ENCODE results near the gene AK6. TPM values are rescaled to one million over a fixed set of nuclear protein-coding genes. Genes with fewer than 3 reads are reported as not detected.

Gene AK6
- total and polyA plus RNA-seq, 9 donors = 35.9 to 53.9 (median 44.3) TPM

DNA sequence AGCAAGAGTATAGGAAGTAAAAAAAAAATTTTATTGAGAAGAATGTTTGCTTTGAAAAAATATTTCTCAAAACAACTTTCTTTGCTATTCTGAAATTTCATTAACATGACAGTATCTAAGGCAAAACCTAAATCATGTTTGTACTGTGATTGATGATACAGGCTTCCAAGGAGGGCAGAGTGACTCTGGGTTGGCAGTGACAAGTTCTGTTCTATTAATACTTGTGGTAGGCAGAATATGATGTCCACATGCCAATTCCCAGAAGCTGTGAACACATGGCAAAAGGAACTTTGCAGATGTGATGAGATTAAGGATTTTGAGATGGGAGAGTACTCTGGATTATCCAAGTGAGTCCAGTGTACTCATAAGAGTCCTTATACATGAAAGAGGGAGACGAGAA, 53.3 kb downstream of the AK6 start:
- no peak overlapping the region for H3K4me3 ChIP-seq (ENCODE audit: low read length)
- no peak overlapping the region for H3K27ac ChIP-seq (ENCODE audit: low read length)
- DNase-seq = no peak
- H3K27me3 ChIP-seq (ENCODE audit: control insufficient read depth, insufficient read depth, low read length) = no peaks in the 10 kb centered on the region
- 85% methylated on average over 1 of the region's 1 CpG for WGBS (ENCODE audit: insufficient coverage)
- H3K9me3 ChIP-seq (replicated peaks; ENCODE audit: control insufficient read depth, low read depth, low read length) = no peaks in the 10 kb centered on the region
- H3K4me1 ChIP-seq (ENCODE audit: control insufficient read depth, insufficient read depth, low read length) = no peaks in the 10 kb centered on the region
- H3K36me3 ChIP-seq (ENCODE audit: control insufficient read depth, insufficient read depth, low read length) = no peaks in the 10 kb centered on the region

DNA sequence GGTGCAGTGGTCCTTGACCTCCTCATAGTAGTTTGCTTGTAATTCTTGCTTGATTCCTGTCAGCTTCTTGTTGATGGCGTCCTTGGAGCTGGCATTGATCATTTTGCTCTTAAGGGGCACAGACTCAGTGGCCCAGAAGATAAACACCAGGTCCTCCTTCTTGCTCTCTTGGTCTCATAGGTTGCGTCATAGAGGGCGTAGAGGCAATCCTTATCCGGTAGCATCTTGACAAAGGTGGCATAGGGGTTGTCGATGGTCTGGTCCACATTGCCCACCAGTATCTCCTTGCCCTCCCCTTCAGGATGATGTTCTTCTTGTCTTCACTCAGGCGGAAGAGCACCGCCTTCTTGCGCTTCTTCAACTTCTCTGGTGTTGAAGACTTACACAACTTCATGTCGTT, 55.9 kb downstream of the AK6 start:
- no peak overlapping the region for H3K4me3 ChIP-seq (ENCODE audit: low read length)
- no peaks in the 10 kb centered on the region for H3K4me1 ChIP-seq (ENCODE audit: control insufficient read depth, insufficient read depth, low read length)
- WGBS (ENCODE audit: insufficient coverage) = 86% methylated on average over 6 of the region's 9 CpGs
- H3K27ac ChIP-seq (ENCODE audit: low read length) = no peak overlapping the region
- no peaks in the 10 kb centered on the region for H3K9me3 ChIP-seq (replicated peaks; ENCODE audit: control insufficient read depth, low read depth, low read length)
- no peaks in the 10 kb centered on the region for H3K27me3 ChIP-seq (ENCODE audit: control insufficient read depth, insufficient read depth, low read length)
- DNase-seq = no peak
- H3K36me3 ChIP-seq (ENCODE audit: control insufficient read depth, insufficient read depth, low read length) = no peaks in the 10 kb centered on the region

DNA sequence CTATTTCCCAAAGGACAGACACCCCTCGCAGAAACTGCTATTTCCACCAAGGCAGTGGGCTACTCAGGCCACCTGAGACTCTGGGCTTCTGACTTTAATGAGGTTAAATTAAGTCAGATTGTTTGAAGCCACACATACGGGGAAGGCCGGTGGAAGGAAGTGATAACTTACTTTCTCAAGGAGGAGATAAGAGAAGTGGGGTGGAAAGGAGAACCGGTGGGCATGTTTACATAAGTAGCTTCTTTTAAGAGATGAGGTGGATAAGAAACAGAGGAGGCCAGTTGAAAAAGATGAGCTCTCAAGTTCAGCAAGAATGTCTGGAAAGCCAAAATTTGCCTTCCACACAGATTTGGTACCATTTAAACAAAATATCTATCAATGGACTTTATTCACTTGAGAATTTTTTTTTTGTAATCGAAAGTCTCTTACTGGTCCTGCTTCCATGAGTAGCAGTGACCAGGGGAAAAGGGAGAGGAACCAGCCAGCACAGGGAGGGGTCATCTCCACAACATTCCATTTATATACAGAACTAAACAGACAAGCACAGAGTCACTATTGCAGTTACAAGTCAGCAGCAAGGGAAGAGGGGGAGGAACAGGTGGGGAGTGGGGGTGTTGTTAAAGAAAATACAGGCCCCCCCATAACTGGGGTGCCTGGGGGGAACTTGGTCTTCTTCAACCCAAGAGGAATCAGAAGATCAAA, 56.7 kb downstream of the AK6 start:
- 58% methylated on average over 3 of the region's 5 CpGs for WGBS (ENCODE audit: insufficient coverage)
- no peak for DNase-seq
- H3K36me3 ChIP-seq (ENCODE audit: control insufficient read depth, insufficient read depth, low read length) = no peaks in the 10 kb centered on the region
- no peaks in the 10 kb centered on the region for H3K4me1 ChIP-seq (ENCODE audit: control insufficient read depth, insufficient read depth, low read length)
- no peaks in the 10 kb centered on the region for H3K27me3 ChIP-seq (ENCODE audit: control insufficient read depth, insufficient read depth, low read length)
- H3K27ac ChIP-seq (ENCODE audit: low read length) = no peak overlapping the region
- H3K9me3 ChIP-seq (replicated peaks; ENCODE audit: control insufficient read depth, low read depth, low read length) = no peaks in the 10 kb centered on the region
- H3K4me3 ChIP-seq (ENCODE audit: low read length) = no peak overlapping the region

DNA sequence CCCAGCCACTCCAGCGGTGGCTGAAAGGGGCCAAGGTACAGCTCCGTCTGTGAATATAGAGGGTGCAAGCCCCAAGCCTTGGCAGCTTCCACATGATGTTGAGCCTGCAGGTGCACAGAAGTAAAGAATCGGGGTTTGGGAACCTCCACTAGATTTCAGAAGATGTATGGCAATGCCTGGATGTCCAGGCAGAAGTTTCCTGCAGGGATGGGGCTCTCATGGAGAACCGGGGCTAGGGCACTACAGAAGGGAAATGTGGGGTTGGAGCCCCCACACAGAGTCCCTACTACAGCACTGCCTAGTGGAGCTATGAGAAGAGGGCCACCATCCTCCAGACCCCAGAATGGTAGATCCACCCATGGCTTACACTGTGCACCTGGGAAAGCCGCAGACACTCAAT, 59.9 kb downstream of the AK6 start:
- no peaks in the 10 kb centered on the region for H3K36me3 ChIP-seq (ENCODE audit: control insufficient read depth, insufficient read depth, low read length)

DNA sequence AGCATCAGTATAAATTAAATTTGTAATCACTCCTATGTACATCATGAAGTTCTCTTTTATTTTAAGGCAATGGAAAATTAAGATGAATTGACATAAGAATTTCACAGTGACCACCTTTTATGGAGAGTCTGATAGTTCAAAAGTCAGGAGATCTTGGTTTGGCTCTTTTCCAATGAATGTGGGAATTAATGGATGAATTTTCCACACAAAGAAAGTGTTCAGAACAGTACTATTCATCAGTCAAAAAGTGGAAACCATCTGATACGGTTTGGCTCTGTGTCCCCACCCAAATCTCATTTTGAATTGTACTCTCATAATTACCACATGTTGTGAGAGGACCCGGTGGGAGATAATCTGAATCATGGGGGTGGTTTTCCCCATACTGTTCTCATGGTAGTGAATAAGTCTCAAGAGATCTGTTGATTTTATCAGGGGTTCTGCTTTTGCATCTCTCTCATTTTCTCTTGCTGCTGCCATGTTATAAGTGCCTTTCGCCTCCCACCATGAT, 61.2 kb downstream of the AK6 start:
- no peaks in the 10 kb centered on the region for H3K4me1 ChIP-seq (ENCODE audit: control insufficient read depth, insufficient read depth, low read length)
- H3K36me3 ChIP-seq (ENCODE audit: control insufficient read depth, insufficient read depth, low read length) = no peaks in the 10 kb centered on the region
- WGBS (ENCODE audit: insufficient coverage) = no CpG with 5 or more reads among the region's 3 CpGs
- no peak overlapping the region for H3K27ac ChIP-seq (ENCODE audit: low read length)
- no peak for DNase-seq
- no peak overlapping the region for H3K4me3 ChIP-seq (ENCODE audit: low read length)
- H3K9me3 ChIP-seq (replicated peaks; ENCODE audit: control insufficient read depth, low read depth, low read length) = no peaks in the 10 kb centered on the region
- H3K27me3 ChIP-seq (ENCODE audit: control insufficient read depth, insufficient read depth, low read length) = no peaks in the 10 kb centered on the region

More for the DNA sequence above, 59.9 kb downstream of the AK6 start:
- Histone ChIP-seq H3K27me3 (ENCODE audit: control insufficient read depth, insufficient read depth, low read length) (no peaks in the 10 kb centered on the region), H3K4me3 (ENCODE audit: low read length) (no peak overlapping the region), H3K9me3 (replicated peaks; ENCODE audit: control insufficient read depth, low read depth, low read length) (no peaks in the 10 kb centered on the region), H3K4me1 (ENCODE audit: control insufficient read depth, insufficient read depth, low read length) (no peaks in the 10 kb centered on the region), H3K27ac (ENCODE audit: low read length) (no peak overlapping the region)
- DNase-seq = no peak
- WGBS (ENCODE audit: insufficient coverage) = 97% methylated on average over 4 of the region's 5 CpGs

DNA sequence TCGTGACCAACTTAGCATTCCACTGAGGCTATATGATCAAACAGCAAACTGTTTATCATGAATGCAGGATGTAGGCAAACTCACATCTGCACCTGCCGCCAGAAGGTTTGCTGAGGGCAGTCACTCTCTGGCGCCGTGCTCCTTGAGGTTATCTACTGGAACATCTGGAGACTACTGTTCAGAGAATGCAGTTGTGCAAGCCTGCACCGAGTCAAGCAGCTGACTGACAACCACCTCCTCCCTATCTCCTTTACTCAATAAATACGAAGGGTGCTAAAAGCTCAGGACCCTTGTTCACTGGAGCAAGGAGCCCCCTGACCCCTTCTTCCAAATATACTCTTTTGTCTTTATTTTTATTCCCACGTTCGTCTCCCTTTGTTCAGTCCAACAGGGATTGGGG, 63.8 kb downstream of the AK6 start:
- H3K4me1 ChIP-seq (ENCODE audit: control insufficient read depth, insufficient read depth, low read length) = no peaks in the 10 kb centered on the region
- 94% methylated on average over 6 of the region's 8 CpGs for WGBS (ENCODE audit: insufficient coverage)
- DNase-seq = no peak
- no peaks in the 10 kb centered on the region for H3K27me3 ChIP-seq (ENCODE audit: control insufficient read depth, insufficient read depth, low read length)
- no peak overlapping the region for H3K27ac ChIP-seq (ENCODE audit: low read length)
- no peak overlapping the region for H3K4me3 ChIP-seq (ENCODE audit: low read length)
- H3K9me3 ChIP-seq (replicated peaks; ENCODE audit: control insufficient read depth, low read depth, low read length) = no peaks in the 10 kb centered on the region
- H3K36me3 ChIP-seq (ENCODE audit: control insufficient read depth, insufficient read depth, low read length) = no peaks in the 10 kb centered on the region

Other genes starting within 250 kb of the AK6 start
- 26.3 TPM for gene CCNB1, start 202.4 kb downstream of the AK6 start, total RNA-seq
- gene CCNB1, start 202.4 kb downstream of the AK6 start, polyA plus RNA-seq (ENCODE audit: insufficient read depth in 1 of 8, insufficient read length in 8 of 8, low replicate concordance in 1 of 8) = 10 to 100 TPM; 34.2 to 53.8 (median 42.4) TPM
- 11.4 TPM for gene CENPH, start 179.9 kb downstream of the AK6 start, total RNA-seq
- gene CENPH, start 179.9 kb downstream of the AK6 start, polyA plus RNA-seq (ENCODE audit: insufficient read depth in 1 of 8, insufficient read length in 8 of 8, low replicate concordance in 1 of 8) = 10 to 100 TPM; 11.6 to 16.2 (median 13.1) TPM
- 18.3 TPM for gene CDK7, start 134.6 kb downstream of the AK6 start, total RNA-seq
- 10 to 100 TPM; 15.9 to 24.4 (median 19.7) TPM for gene CDK7, start 134.6 kb downstream of the AK6 start, polyA plus RNA-seq (ENCODE audit: insufficient read depth in 1 of 8, insufficient read length in 8 of 8, low replicate concordance in 1 of 8)
- gene CCDC125, start 36.7 kb downstream of the AK6 start, total RNA-seq = 2.2 TPM
- gene CCDC125, start 36.7 kb downstream of the AK6 start, polyA plus RNA-seq (ENCODE audit: insufficient read depth in 1 of 8, insufficient read length in 8 of 8, low replicate concordance in 1 of 8) = 1 to 10 TPM; 2.8 to 4.1 (median 3.5) TPM
- 38.3 TPM for gene TAF9, start within 50 bp of the AK6 start, total RNA-seq
- gene TAF9, start within 50 bp of the AK6 start, polyA plus RNA-seq (ENCODE audit: insufficient read depth in 1 of 8, insufficient read length in 8 of 8, low replicate concordance in 1 of 8) = 10 to 100 TPM; 31.2 to 38.3 (median 37.5) TPM
- gene RAD17, start 298 bp upstream of the AK6 start, total RNA-seq = 21.2 TPM
- 10 to 100 TPM; 20.6 to 26.4 (median 23.2) TPM for gene RAD17, start 298 bp upstream of the AK6 start, polyA plus RNA-seq (ENCODE audit: insufficient read depth in 1 of 8, insufficient read length in 8 of 8, low replicate concordance in 1 of 8)
- gene MARVELD2, start 45.6 kb upstream of the AK6 start, total RNA-seq = 0.31 TPM
- gene MARVELD2, start 45.6 kb upstream of the AK6 start, polyA plus RNA-seq (ENCODE audit: insufficient read depth in 1 of 8, insufficient read length in 8 of 8, low replicate concordance in 1 of 8) = 1 to 10 TPM in 2 of 8 donors, under 1 TPM in 6; 0.14 to 3.2 (median 0.36) TPM
- gene OCLN, start 123.3 kb upstream of the AK6 start, total RNA-seq = 2.4 TPM
- 1 to 10 TPM in 7 of 8 donors, under 1 TPM in 1; 0.59 to 6.8 (median 2.6) TPM for gene OCLN, start 123.3 kb upstream of the AK6 start, polyA plus RNA-seq (ENCODE audit: insufficient read depth in 1 of 8, insufficient read length in 8 of 8, low replicate concordance in 1 of 8)
- gene GTF2H2C, start 190.7 kb upstream of the AK6 start, total RNA-seq = 42.0 TPM
- 10 to 100 TPM; 20.8 to 38.4 (median 27.1) TPM for gene GTF2H2C, start 190.7 kb upstream of the AK6 start, polyA plus RNA-seq (ENCODE audit: insufficient read depth in 1 of 8, insufficient read length in 8 of 8, low replicate concordance in 1 of 8)